NCI-H69 (cell line): ENCODE data around the gene UBE2QL1.
A peak's percentile ranks its signal among the peaks of the same experiment; 100 is the strongest.

Source experiments
- DNase-seq: peaks from one replicate; lab custom pipeline; 2025; lab: John Stamatoyannopoulos, UW

The UBE2QL1 gene

GRCh38 chr5:6427694-6428093 is 21.0 kb upstream of the UBE2QL1 start:
- no peak for DNase-seq

GRCh38 chr5:6430418-6431028 is 18.1 kb upstream of the UBE2QL1 start:
- DNase-seq = no peak

GRCh38 chr5:6431214-6432195 is 17.2 kb upstream of the UBE2QL1 start:
- DNase-seq = no peak

DNA sequence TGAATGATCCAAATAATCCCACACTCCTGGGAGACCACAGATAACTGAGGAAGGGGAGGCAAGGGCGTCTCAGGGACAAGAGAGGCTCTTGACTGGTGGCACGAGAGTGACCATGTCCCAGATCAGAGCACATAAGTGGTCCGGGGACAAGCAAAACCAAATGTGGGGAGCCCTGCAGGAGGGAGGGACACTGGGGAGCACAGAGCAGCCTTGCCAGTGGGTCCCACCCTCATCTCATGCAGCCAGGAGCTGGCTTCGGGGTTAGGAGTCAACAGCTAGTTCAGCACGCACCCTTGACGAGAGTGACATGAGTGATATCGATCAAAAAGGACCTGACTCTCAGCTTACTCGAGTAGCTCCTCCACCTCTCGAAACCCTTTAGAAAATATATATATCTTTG is 16.5 kb upstream of the UBE2QL1 start:
- DNase-seq = no peak

DNA sequence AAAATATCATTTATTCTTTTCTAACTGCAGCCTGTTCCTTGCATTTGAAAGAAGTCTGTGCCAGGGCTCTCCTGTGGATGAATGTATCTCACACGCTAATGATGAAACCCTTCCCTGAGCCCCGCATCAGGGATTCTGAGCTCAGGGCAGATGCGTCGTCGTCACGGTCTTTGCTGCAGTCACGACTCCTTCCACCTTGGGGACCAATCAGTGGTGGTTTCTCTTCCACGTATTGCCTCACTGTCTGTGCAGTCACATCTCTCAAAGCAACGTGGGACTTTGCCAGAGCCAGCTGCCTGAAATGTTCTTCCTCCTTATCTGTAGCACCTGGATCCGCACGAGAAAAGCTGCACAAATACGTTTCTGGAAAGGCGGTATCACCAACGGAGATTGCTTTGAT is 13.9 kb upstream of the UBE2QL1 start:
- peak; percentile 35 for DNase-seq

- peak; percentile 65 for DNase-seq
Observed at GRCh38 chr5:6435356-6435755, 13.3 kb upstream of the UBE2QL1 start.

DNA sequence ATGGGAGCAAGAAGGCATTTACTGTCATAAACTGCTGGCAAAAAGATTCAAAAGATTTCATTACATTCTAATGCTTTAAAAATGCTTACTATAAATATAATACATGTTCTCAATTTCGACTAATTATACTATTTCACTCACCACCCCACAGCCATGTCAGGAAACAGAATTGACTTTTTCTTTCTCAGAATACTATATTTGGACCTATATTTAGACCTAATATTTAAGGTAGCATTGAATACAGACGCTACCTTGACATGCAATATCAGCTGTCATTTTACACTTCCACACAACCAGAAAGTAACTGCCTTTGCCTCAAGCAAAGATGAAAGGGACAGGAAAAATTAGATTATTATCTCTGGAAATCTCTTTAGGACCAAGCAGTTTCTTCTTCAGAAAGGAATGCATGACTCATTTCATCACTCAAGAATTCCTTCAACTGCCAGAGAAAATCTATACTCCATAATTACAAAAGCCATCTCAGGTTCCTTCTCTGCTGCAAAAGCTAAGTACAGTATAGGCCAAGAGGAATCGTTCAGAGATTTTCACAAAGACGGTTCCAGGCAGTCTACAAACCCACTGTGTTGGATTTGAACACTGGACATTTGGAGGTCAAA is 11.8 kb upstream of the UBE2QL1 start:
- DNase-seq = no peak

- DNase-seq = no peak
Observed at GRCh38 chr5:6439588-6440550, 8.8 kb upstream of the UBE2QL1 start.

- no peak for DNase-seq
Observed at GRCh38 chr5:6442333-6442732, 6.3 kb upstream of the UBE2QL1 start.

DNA sequence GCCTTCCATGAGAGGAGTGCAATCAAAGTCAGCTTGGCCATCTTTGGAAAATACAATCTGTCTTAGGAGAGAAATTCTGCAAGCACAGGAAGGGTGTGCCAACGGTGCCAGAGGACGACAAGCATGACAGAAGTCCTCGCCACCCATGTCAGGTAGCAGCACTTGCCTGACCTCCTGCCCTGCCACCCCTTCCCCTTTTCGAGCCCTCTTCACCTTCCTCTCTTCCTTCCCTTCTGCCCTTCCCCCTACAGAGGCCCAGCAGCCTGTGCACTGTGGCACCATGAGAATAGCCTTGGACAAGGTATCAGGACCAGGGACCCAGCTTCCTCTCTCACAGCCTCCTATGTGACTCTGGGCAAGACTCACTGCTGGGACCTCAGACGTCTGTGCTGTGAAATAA is 5.3 kb upstream of the UBE2QL1 start:
- DNase-seq = no peak

DNA sequence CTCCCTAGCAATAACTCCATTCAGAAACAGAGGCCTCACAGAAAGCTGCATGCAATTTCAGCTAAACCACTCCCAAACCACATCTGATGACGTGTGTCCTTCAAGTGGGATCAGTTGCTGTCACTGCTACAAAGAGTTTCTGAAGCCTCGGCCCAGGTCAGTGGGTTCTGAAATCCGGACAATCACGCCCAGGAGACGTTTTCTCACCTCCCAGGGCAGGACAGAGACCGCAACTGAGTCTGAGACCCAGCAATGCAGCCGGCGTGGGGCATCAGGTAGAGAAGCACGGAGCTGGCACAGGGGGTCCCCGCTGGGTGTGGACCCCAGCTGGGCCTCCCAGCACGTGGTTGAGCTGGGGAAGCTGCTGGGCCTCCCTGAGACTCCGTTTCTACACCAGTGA is 2.6 kb upstream of the UBE2QL1 start:
- no peak for DNase-seq

- DNase-seq = no peak
Observed at GRCh38 chr5:6446626-6447309, 1.9 kb upstream of the UBE2QL1 start.

DNA sequence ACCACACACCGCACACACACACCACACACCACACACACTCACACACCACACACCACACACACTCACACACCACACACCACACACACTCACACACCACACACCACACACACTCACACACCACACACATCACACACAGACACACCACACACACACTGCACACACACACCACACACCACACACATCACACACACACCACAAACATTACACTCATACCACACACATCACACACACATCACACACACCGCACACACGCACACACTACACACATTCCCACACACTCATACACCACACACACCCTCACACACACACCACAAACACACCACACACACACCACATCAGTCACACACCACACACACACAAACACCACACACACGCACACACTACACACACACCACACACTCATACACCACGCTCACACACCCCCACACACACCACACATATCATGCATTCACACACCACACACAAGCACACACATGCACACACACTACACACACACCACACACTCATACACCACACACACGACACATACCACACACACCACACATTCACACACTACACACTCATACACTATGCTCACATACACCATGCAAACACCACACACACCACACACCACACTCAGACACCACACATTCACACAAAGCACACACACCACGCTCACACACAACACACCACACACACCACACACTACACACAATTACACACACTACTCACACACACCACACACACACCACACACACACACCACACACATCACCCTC is 1.1 kb upstream of the UBE2QL1 start:
- no peak for DNase-seq

DNA sequence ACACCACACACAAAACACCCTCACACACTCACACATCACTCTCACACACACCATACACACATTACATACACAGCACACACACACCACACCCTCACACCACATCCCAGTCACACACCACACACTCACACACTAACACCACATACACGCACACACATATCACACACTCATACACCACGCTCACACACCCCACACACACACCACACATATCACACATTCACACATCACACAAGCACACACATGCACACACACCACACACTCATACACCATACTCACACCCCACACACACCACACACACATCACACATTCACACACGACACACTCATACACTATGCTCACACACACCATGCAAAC is 543 bp upstream of the UBE2QL1 start:
- DNase-seq = no peak

DNA sequence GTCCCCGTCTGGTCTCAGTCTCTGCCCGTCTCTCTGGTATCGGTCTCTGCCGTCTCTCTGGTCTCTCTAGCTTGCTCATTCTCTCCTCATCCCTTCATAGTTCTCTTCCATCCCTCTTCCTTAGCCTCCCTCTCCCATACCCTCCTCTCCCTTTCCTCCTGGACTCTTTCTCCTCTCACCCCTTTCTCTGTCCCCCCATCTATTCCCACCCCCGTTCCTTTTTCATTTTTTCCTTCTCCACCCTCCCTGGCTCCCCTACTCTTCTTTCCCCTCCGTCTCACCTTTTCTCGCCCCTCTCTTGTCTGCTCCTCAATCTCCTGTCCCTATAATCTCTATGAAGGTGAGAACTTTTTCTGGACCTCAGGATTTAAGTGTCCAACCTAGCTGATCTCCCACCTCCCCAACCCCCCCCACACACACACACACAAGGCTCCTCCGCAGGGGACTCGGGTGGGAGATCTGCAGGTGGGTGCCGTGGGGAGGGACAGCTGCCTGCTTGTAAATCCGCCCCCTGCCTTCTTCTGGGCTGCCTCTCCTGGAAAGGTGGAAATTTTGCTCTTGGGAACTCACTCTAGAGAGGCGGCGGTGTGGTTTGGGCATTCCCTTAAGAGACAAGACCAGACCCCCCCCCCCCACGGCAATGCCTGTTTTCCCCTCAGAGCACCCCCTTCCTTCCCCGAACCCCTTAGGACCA is 953 bp downstream of the UBE2QL1 start:
- peak; percentile 47 for DNase-seq

DNA sequence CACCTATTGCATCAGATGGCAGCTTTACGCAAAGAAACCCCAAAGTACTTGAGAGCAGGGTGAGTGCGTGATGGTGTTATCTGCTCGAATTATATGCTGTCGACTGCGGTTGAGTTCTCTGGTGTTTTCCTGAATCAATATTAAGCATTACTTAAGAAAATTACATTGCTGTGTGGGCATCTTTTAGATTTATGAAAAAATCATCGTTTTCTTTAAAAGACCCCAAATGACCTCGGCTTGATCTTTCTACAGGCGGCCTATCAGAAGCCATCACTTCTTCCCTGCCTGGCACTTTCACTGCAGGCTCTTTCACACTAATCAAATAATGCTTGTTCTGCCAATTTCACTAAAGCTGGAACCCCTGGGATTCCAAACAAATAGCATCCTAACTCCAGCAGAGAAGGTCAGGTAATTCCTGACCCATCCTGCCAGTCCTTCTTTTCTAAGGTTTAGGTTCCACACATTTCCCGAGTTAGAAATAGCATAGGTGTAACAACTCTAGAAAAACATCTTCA is 1.7 kb downstream of the UBE2QL1 start:
- DNase-seq = peak; percentile 81

DNA sequence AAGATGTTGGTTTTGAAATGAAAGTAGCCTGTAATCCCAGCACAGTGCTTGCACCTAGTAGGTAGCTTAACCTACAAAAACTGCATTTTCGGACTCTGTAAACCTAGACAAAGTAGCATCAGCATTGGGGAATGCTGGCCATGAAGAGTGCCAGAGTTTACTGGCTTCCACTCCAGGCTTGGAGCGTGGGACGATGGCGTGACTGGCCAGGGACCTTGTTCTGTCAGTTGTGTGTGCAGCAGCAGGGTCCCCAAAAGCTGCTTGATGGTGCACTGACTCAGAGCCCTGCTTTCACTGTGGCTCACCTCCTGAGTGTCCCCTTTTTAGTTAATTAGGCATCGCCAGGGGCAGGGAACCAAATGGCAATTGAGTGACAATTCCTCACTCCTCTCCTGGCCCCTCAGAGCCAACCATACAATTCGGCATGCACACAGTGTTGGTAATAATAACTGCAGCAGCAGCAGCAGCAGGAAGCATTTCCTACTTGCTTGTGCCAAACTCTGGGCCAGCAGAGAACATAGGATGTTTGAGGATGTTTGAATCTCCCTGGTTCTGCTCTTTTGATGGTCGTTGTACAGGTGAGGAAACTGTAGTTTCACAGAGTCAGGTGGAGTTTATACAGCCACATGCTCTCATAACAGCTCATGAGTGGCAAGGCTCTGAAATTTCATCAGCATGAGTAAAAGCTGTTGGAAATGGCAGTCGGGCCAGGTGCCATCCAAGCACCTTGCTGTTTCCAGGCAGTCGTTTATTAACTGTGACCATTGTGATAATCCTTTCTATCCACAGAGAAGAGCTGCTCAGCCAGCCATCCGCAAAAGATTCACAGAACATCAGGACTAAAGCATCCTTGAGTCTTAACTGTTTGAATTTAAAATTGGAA is 4.2 kb downstream of the UBE2QL1 start:
- DNase-seq = peak; percentile 49

- DNase-seq = no peak
Observed at GRCh38 chr5:6453937-6454560, 5.4 kb downstream of the UBE2QL1 start.
